Endodermal cell (in vitro differentiated cells): ENCODE results near the gene LRP5. TPM values are rescaled to one million over a fixed set of nuclear protein-coding genes. Genes with fewer than 3 reads are reported as not detected.

ENCODE experiments used
- DNase-seq: peaks from one replicate; pipeline ENCODE4 v3.0.0-alpha.2; 2017
- H3K27ac ChIP-seq: 2 replicates; pipeline ENCODE4 v1.5.1; 2013; ENCODE audit warnings: mild to moderate bottlenecking, low read depth, low read length, moderate library complexity
- H3K27me3 ChIP-seq: 2 replicates; pipeline ENCODE4 v1.6.1; 2013; ENCODE audit warnings: mild to moderate bottlenecking, low read length, moderate library complexity; ENCODE audit not compliant: insufficient read depth, control insufficient read depth, poor library complexity, severe bottlenecking
- H3K36me3 ChIP-seq: 2 replicates; pipeline ENCODE4 v1.7.0; 2013; ENCODE audit warnings: mild to moderate bottlenecking, low read length, moderate library complexity; ENCODE audit not compliant: control insufficient read depth, insufficient read depth
- H3K4me1 ChIP-seq: one replicate; pipeline ENCODE4 v1.7.0; 2013; ENCODE audit warnings: low read length; ENCODE audit not compliant: control insufficient read depth, insufficient read depth
- H3K4me3 ChIP-seq: 2 replicates; pipeline ENCODE4 v1.5.1; 2013; ENCODE audit warnings: mild to moderate bottlenecking, low read length, moderate library complexity
- H3K9ac ChIP-seq: 2 replicates; pipeline ENCODE4 v1.6.1; 2013; ENCODE audit warnings: mild to moderate bottlenecking, low read length, moderate library complexity; ENCODE audit not compliant: poor library complexity, severe bottlenecking; ENCODE audit errors: extremely low read depth
- H3K9me3 ChIP-seq: 2 replicates; pipeline ENCODE4 v1.6.1; 2013; ENCODE audit warnings: mild to moderate bottlenecking, low read length, moderate library complexity; ENCODE audit not compliant: control insufficient read depth
- H3K27ac Mint-ChIP-seq: 2 replicates; pipeline ENCODE4 v1.8.0; 2020; ENCODE audit warnings: mixed read lengths
- H3K27me3 Mint-ChIP-seq: 2 replicates; pipeline ENCODE4 v1.8.0; 2021; ENCODE audit warnings: mild to moderate bottlenecking, mixed read lengths; ENCODE audit not compliant: insufficient read depth
- H3K36me3 Mint-ChIP-seq: 2 replicates; pipeline ENCODE4 v1.8.0; 2020; ENCODE audit warnings: low read depth, mixed read lengths
- H3K4me1 Mint-ChIP-seq: 2 replicates; pipeline ENCODE4 v1.8.0; 2020; ENCODE audit warnings: mixed read lengths
- H3K4me3 Mint-ChIP-seq: 2 replicates; pipeline ENCODE4 v1.8.0; 2020; ENCODE audit warnings: mild to moderate bottlenecking, moderate library complexity, mixed read lengths
- H3K9me3 Mint-ChIP-seq: 2 replicates; pipeline ENCODE4 v1.8.0; 2020; ENCODE audit warnings: mild to moderate bottlenecking, mixed read lengths
- WGBS, 2 experiments: methylation state at CpG; one replicate each; pipeline versions ENCODE4 v1.1.5 to v1.1.7; 2013; ENCODE audit warnings: missing lambda C conversion rate in 2 of 2, mixed read lengths in 1 of 2; ENCODE audit not compliant: insufficient coverage in 1 of 2, insufficient read length in 1 of 2; 5-methylcytosine and 5-hydroxymethylcytosine counted together
- total RNA-seq, 2 donors: library from RNA; stranded (reverse); fragmentation: NEBNext Ultra II Directional in 1 of 2; extraction: Animal tissue kit (Norgen Biotek cat#: 25700) in 1 of 2; gene quantifications; 2 replicates in 1 of 2; 3 replicates in 1 of 2; pipeline ENCODE4 v1.2.1, GENCODE V29; 2021
- TF ChIP-seq, protein P1 (sequence below): fragments of 200-600 bp; sonication (generic); conservative IDR thresholded peaks from 2 replicates; pipeline ENCODE4 v1.5.0; 2021; ENCODE audit warnings: antibody characterized with exemption, mild to moderate bottlenecking

The LRP5 gene
- total RNA-seq, 2 donors from 2014 or later = 58.2 to 64.1 TPM

GRCh38 chr11:68403831-68404230, 91.4 kb downstream of the LRP5 start:
- peaks cover 14% of the 10 kb centered on the region for H3K4me1 Mint-ChIP-seq

DNA sequence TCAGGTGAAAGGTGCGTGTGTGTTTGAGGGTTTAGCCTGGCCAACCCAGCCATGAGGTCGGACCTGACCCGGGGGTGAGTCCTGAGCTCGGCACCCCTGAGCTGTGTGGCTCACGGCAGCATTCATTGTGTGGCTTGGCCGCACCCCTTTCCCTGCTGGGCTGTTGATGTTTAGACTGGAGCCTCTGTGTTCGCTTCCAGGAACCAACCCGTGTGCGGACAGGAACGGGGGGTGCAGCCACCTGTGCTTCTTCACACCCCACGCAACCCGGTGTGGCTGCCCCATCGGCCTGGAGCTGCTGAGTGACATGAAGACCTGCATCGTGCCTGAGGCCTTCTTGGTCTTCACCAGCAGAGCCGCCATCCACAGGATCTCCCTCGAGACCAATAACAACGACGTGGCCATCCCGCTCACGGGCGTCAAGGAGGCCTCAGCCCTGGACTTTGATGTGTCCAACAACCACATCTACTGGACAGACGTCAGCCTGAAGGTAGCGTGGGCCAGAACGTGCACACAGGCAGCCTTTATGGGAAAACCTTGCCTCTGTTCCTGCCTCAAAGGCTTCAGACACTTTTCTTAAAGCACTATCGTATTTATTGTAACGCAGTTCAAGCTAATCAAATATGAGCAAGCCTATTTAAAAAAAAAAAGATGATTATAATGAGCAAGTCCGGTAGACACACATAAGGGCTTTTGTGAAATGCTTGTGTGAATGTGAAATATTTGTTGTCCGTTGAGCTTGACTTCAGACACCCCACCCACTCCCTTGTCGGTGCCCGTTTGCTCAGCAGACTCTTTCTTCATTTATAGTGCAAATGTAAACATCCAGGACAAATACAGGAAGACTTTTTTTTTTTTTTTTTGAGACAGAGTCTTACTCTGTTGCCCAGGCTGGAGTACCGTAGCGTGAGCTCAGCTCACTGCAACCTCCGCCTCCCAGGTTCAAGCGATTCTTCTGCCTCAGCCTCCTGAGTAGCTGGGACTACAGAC, 94.2 kb downstream of the LRP5 start:
- H3K27ac Mint-ChIP-seq = no peak overlapping the region
- WGBS, 2 experiments = 93 to 94% methylated on average over 24 to 34 of the region's 34 CpGs

More at GRCh38 chr11:68403831-68404230, 91.4 kb downstream of the LRP5 start:
- H3K9ac ChIP-seq = no peak overlapping the region
- H3K4me3 Mint-ChIP-seq = no peak overlapping the region
- H3K36me3 Mint-ChIP-seq = peaks cover 57% of the 10 kb centered on the region
- H3K36me3 ChIP-seq = peaks cover 35% of the 10 kb centered on the region
- TF ChIP-seq, protein P1, sequence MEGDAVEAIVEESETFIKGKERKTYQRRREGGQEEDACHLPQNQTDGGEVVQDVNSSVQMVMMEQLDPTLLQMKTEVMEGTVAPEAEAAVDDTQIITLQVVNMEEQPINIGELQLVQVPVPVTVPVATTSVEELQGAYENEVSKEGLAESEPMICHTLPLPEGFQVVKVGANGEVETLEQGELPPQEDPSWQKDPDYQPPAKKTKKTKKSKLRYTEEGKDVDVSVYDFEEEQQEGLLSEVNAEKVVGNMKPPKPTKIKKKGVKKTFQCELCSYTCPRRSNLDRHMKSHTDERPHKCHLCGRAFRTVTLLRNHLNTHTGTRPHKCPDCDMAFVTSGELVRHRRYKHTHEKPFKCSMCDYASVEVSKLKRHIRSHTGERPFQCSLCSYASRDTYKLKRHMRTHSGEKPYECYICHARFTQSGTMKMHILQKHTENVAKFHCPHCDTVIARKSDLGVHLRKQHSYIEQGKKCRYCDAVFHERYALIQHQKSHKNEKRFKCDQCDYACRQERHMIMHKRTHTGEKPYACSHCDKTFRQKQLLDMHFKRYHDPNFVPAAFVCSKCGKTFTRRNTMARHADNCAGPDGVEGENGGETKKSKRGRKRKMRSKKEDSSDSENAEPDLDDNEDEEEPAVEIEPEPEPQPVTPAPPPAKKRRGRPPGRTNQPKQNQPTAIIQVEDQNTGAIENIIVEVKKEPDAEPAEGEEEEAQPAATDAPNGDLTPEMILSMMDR = no peak
- no peaks in the 10 kb centered on the region for H3K9me3 ChIP-seq
- no peaks in the 10 kb centered on the region for H3K27me3 Mint-ChIP-seq
- DNase-seq = no peak
- H3K27me3 ChIP-seq = no peaks in the 10 kb centered on the region
- H3K9me3 Mint-ChIP-seq = no peaks in the 10 kb centered on the region
- H3K27ac Mint-ChIP-seq = no peak overlapping the region
- no peak overlapping the region for H3K27ac ChIP-seq
- no peak overlapping the region for H3K4me3 ChIP-seq
- WGBS, 2 experiments = 95 to 96% methylated on average over 8 to 12 of the region's 12 CpGs
- peaks cover 4% of the 10 kb centered on the region for H3K4me1 ChIP-seq

DNA sequence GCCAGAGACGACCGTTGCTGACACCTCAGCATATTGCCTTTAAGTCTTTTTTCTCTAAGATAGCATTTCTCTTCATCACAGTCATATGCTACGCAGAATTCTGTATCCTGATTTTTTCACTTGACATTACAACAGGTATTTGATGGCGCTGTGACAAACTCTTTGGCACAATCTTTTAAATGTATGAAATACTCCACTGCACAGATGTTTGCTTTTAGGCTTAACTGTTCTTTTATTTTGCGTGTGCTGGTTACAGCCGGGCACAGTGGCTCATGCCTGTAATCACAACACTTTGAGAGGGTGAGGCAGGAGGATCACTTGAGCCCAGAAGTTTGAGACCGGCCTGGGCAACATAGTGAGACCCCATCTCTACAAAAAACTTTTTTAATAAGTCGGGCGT, 96.1 kb downstream of the LRP5 start:
- Mint-ChIP-seq H3K27me3 (no peaks in the 10 kb centered on the region), H3K36me3 (peaks cover 60% of the 10 kb centered on the region), H3K9me3 (no peaks in the 10 kb centered on the region), H3K27ac (no peak overlapping the region), H3K4me1 (peaks cover 14% of the 10 kb centered on the region), H3K4me3 (no peak overlapping the region)
- H3K4me1 ChIP-seq = peaks cover 4% of the 10 kb centered on the region
- no peak overlapping the region for H3K27ac ChIP-seq
- H3K27me3 ChIP-seq = no peaks in the 10 kb centered on the region
- peaks cover 48% of the 10 kb centered on the region for H3K36me3 ChIP-seq
- 94 to 96% methylated on average over 9 of the region's 9 CpGs for WGBS, 2 experiments
- TF ChIP-seq, protein P1 = no peak
- H3K9me3 ChIP-seq = no peaks in the 10 kb centered on the region
- H3K4me3 ChIP-seq = no peak overlapping the region
- no peak overlapping the region for H3K9ac ChIP-seq
- no peak for DNase-seq

More for the DNA sequence above, 94.2 kb downstream of the LRP5 start:
- no peaks in the 10 kb centered on the region for H3K27me3 Mint-ChIP-seq
- Histone ChIP-seq H3K4me3 (no peak overlapping the region), H3K4me1 (peaks cover 4% of the 10 kb centered on the region), H3K27ac (no peak overlapping the region), H3K9me3 (no peaks in the 10 kb centered on the region), H3K9ac (no peak overlapping the region), H3K36me3 (peaks cover 49% of the 10 kb centered on the region), H3K27me3 (no peaks in the 10 kb centered on the region)
- TF ChIP-seq, protein P1 = no peak
- H3K36me3 Mint-ChIP-seq = peaks cover 68% of the 10 kb centered on the region
- peaks cover 14% of the 10 kb centered on the region for H3K4me1 Mint-ChIP-seq
- no peaks in the 10 kb centered on the region for H3K9me3 Mint-ChIP-seq
- H3K4me3 Mint-ChIP-seq = no peak overlapping the region
- no peak for DNase-seq
